Measurements from ENCODE around the gene PPTC7. TPM values are rescaled to one million over a fixed set of nuclear protein-coding genes. Genes with fewer than 3 reads are reported as not detected.
A peak's percentile ranks its signal among the peaks of the same experiment; 100 is the strongest.
"Not testable (repeated sequence)": the region's sequence is repeated elsewhere in the genome, so short reads cannot be mapped to it uniquely, and the experiment has no call there.

PPTC7 gene
- total RNA-seq, 1 donor from 2014 or later: 21.3 TPM

DNA sequence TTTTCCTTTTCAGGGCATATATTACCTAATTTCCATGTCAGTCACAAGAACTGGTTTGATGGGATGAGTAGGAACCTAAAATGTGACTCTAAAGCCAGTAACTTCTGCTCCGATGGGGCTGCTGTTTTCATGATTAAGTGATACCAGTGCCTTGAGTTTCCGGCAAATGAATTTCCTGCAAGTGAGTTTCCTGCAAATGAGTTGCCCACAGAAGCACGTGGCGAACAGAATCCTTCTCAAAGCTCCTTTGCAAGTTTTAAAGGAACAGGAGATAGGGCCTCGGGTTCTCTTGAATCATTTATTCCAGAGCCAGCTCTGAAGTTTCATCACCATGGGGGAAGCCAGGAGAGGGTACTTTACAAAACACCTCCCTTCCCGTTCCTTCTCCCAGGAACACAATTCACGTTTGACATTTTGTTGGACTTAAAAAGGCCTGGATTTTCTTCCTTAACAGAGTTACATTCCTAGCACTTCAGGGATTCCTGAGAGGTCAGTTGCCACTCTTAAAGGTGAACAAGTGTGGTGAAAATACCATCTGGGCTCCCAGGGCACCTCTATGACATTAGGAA, 2.2 kb upstream of the PPTC7 start:
- peak; percentile 79 for DNase-seq (ENCODE audit: low read depth)

DNA sequence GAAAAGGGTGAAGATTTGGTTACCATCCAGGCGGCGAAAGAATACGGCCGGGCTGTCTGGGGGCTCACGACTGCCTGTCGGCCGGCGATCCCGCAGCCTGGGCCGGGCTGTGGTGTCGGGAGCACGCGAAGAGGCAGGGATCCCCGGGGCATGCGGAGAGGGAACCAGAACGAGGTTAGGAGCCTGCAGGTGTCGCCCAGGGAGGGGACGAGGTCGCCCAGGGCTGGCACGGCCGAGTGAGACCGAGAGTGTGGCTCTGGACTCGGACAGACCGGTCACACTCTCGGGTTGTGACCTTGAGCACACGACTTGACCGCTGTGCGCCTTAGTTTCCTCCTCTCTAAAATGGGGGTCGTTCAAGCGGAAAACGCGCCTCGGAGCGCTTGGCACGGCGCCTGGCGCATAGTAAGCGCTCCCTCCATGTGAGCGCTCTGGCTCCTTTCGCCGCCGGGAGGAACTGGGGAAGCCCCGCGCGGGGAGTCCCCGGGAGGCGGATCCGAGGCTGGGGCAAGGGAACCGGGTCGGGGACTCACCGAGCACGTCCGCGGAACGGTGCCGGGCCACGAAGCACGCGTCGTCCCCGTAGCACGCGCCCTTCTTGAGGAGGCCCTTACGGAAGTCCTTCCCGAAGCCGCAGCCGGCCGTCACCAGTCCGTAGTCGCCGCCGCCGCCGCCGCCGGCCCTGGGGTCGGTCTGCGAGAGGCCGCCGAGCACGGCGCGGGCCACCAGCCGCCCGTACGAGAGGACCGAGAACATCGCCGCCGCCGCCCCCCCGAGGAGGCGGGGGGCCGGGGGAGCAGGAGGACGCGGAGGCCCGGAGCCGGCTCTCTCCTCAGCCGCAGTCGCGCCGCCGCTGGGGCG, 612 bp downstream of the PPTC7 start:
- DNase-seq (ENCODE audit: low read depth): peak; percentile 44

DNA sequence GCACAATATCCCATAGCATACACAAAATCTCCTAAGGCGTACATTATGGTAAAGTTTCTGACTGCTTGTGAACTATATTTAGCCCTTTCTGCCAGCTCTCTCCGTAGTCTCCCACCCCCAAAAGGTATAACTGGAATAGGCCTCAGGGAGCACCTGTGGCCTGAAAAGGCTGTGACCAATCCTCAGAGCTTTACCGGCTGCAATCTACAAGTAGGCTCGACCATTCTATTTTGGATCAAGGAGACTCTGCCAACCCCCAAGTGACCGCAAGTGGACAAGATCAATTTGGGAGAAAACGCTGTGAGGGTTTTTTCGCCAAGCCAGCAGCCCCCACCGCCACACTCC, 1.2 kb downstream of the PPTC7 start:
- DNase-seq (ENCODE audit: low read depth): no peak

DNA sequence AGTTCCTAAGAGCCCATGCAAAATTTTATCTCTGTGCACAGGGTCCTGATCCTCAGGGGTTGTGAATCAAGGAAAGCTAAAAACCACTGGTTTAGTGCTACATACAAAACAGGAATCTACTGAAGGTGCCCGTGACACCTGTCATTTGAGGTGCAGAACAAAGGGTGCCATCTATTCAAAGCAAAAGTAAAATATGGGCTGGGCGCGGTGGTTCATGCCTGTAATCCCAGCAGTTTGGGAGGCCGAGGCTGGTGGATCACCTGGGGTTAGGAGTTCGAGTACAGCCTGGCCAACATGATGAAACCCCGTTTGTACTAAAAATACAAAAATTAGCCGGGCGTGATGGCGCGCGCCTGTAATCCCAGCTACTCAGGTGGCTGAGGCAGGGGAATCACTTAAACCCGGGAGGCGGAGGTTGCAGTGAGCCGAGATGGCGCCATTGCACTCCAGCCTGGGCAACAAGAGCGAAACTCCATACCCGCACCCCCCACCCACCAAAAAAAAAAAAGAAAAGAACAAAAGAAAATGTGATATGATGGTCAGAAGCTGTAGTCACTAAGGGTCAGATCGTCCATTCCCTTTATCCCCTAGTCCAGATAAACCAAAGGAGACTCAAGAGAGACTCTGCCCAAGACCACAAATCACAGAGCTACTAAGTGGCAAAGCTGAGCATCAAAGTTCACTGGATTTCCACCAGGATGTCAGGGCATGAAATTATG, 3.4 kb downstream of the PPTC7 start:
- DNase-seq (ENCODE audit: low read depth): no peak

DNA sequence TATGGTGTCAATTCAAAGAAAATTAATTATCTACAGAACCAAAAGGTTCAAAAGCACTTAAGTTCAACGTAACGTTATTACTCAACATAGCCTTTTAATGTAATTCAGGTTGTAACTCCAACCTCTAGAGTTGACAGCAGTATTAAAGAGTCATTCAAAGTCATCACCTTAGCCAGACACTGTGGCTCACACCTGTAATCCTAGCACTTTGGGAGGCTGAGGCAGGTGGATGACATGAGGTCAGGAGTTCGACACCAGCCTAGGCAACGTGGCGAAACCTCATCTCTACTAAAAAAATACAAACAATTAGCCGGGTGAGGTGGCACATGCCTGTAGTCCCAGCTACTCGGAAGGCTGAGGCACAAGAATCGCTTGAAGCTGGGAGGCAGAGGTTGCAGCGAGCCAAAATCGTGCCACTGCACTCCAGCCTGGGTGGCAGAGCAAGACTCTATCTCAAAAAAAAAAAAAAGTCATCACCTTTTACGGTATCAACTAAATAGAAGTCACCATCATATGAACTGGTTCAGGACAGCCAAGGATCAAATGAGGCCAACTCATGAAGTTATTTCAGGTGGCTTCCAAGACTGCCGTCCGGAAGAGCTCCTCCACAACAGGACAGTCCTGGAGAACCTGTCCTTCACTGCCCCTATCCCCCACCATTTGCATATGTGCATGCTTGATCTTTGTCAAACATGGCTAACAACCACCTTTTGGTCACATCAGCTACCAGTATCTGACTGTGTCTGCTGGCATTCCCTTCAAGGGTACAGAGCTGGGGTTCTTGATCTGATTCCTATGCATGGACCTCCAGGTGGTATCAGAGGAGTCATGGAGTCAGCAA, 4.2 kb downstream of the PPTC7 start:
- DNase-seq (ENCODE audit: low read depth): peak; percentile 85

DNA sequence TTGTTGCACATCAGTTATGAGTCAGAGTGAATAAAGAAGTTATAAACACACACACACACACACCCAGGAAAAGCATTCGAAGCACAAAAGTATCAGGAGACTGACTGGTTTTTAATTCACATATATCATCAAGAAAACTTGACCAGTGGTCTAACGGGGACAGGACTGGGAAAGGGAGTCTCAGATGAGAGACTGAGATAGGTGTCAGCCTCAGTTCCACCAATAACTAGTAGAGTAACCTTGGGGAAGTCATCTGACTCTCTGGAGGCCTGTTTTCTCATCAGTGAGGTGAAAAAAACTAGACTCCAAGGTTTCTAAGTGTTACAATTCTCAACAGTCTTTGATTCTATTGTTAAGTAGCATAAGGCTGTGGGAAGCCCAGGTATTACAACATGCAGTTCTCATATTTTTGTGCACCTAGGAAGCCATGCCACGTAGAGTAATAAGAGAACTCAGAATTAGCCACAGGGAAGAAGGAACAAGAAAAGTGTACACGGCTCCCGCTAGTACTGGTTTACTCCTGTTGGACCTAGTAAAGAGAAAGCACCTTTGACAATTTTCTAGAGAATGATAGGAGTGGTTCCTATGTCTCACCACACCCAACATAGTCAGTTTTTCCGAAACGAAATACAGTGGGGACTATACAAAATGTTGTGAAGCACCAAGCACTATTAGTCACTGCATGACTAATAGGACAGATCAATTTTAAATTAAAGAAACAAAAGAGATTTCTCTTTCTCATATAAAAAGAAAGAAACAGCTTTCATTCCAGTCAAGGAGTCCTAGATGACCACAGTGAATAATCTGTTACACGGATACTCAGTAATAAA, 5.0 kb downstream of the PPTC7 start:
- DNase-seq (ENCODE audit: low read depth): peak; percentile 88

DNA sequence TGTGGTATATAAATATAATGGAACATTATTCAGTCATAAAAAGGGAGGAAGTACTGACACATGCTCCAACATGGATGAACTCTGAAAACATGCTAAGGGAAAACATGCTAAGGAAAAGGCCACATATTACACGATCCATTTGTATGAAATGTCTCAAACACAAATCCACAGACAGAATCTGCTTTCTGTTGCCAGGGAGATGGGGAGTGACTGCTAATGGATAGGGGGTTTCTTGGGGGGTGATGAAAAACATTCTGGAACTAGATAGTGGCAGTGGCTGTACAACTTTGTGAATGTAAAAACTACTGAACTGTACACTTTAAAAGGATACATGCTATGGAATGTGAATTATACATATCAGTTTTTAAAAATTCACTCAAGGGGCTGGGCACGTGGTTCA, 6.6 kb downstream of the PPTC7 start:
- no peak for DNase-seq (ENCODE audit: low read depth)

DNA sequence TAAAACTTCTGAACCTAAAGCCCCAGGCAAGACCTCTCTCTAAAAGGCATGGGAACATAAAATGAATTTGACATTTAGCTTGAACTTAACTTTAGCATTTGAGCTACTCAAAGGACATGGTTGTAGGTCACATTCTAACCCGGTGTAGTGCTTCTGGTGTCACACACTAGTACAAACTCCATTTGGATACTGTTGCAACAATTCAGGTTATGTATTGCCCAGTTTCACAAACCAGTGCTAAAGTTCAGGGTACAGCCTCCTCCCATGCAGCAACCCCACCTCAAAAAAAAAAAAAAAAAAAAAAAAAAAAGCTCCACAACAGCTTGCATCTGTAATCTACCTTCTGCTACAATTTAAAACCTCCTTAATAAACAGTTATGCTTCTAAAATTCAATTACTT, 7.8 kb downstream of the PPTC7 start:
- DNase-seq (ENCODE audit: low read depth): peak; percentile 72

DNA sequence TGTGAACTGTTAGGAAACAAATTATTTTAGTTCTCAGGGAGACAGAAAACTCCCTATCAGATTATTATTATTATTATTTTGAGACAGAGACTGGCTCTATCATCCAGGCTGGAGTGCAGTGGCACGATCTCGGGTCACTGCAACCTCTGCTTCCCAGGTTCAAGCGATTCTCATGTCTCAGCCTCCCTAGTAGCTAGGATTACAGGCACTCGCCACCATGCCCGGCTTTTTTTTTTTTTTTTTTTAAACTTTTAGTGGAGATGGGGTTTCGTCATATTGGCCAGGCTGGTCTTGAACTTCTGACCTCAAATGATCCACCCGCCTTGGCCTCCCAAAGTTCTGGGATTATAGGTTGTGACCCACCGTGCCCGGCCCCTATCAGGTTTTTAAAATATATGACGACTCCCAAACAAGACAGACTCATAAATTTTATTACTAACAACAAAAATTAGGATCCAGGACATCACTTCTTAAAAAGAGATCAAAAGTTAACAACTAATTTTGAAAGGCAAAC, 8.3 kb downstream of the PPTC7 start:
- not testable (repeated sequence) for DNase-seq (ENCODE audit: low read depth)

DNA sequence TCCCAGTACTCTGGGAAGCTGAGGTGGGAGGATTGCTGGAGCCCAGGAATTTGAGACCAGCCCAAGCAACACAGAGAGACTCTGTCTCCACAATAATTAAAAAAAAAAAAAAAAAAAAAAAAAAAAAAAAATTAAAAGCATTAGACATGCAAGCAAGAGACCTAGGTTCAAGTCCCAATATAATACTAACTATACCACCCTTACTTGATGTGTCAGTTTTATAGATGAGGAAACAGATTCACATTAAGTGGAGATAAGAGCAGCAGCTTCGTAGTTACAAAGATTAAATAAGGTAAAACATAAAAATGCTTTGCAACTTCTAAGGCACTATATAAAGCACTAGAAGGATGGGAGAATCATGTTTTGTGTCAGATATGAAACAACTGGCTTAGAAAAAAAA, 9.1 kb downstream of the PPTC7 start:
- DNase-seq (ENCODE audit: low read depth): no peak

DNA sequence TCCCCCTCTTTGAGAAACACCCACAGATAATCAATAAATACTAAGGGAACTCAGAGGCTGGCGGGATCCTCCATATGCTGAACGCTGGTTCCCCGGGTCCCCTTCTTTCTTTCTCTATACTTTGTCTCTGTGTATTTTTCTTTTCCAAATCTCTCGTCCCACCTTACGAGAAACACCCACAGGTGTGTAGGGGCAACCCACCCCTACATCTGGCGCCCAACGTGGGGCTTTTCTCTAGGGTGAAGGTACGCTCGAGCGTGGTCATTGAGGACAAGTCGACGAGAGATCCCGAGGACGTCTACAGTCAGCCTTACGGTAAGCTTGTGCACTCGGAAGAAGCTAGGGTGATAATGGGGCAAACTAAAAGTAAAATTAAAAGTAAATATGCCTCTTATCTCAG, 12.3 kb downstream of the PPTC7 start:
- DNase-seq (ENCODE audit: low read depth): not testable (repeated sequence)

DNA sequence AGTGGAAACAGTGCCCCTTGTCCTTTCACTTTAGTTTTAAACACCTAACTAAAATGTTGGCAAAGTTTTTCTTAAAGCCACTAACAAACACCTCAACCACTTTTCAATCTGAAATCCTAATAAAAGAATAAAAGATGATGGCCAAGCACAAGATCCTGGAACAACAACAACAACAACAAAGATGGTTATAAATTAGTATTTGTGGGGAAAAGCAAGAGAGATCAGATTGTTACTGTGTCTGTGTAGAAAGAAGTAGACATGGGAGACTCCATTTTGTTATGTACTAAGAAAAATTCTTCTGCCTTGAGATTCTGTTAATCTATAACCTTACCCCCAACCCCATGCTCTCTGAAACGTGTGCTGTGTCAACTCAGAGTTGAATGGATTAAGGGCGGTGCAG, 13.3 kb downstream of the PPTC7 start:
- DNase-seq (ENCODE audit: low read depth): not testable (repeated sequence)

DNA sequence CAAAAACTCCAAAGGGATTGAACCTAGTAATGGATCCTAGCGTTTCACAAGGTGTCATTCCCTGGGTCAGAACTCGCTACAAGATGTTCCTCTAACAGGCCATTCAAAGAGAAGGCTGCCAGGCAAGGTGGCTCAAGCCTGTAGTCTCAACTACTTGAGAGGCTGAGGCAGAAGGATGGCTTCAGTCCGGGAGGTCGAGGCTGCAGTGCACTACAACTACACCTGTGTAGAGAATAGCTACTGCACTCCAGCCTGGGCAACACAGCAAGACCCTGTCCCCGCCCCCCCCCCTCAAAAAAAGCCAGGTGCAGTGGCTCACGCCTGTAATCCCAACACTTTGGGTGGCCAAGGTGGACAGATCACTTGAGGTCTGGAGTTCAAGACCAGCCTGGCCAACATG, 14.4 kb downstream of the PPTC7 start:
- no peak for DNase-seq (ENCODE audit: low read depth)

DNA sequence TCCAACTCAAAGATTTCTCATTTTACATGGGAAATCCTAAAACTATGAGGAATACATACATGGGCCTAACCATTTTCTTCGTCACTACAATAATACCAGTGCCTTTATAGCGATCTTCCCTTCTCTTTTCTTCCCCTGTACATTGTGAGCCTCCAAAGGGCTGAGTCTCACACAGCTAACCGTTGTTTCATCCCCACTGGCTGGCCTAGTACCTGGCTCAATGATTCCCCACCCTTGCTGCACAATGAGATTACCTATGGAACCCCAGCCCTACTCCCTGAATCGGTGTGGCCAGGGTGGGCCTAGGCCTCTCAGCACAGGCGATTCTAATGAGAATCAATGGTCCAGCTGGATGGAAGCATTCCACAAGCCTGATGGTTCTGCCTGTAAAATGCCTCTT, 16.1 kb downstream of the PPTC7 start:
- DNase-seq (ENCODE audit: low read depth): no peak

DNA sequence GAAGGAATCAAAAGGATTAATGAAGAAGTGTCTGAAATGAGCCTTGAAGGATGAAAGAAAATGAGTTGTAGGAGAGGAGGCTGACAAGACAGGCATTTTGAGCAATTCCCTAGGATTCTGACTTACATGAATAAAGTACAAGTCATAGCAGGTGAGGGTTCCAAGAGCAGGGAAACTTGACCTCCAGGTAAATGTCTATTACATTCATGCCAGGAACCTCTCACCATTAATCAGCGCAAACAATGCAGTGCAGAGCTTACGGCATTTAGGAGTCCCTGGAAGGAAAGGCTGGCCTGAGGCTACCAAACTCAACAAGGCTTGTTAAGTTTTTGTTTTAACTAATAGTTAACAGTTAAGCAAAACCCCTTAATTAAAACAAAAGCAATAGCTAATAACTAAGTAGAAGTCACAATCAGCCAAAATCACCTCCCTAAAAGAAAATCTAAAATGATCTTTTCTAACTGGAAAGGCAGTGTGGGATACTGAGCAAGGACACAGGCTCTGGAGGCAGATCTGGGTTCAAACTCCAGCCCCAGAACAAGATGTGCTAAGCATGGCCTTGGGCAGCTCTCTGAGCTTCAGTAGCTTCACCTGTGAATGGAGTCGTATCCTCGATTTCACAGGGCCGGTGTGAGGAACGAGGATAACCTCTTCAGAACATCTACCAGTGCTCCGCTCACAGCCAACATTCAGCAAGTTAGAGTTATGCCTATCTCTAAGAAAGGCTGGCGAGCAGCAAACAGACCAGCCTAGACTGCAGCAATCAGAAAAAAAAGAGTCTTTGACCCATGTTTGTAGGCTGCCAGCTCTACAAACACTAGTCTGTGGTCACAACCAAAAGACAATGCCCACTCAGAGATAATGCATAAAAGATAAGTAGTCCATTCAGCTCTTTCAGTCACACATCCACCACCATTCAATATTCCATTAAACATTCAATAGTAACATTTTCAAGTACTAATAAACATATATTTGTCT, 16.9 kb downstream of the PPTC7 start:
- peak; percentile 88 for DNase-seq (ENCODE audit: low read depth)

DNA sequence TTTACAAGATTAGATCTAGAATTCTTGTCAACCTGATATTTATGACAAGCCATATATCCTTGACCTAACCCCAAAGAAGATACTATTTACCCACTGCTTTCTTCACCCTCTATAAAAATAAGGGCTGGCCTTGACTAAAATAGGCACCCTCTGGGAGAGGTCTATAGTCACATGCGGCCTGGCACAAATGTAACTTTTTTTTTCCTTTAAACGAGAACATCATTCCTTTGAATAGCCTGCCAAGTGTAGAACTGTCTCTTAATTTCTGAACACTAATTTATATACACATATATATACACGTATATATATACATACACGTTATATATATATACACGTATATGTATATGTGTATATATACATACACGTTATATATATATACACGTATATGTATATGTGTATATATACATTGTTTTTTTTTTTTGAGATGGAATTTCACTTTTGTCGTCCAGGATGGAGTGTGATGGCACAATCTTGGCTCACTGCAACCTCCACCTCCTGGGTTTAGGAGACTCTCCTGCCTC, 18.6 kb downstream of the PPTC7 start:
- no peak for DNase-seq (ENCODE audit: low read depth)

DNA sequence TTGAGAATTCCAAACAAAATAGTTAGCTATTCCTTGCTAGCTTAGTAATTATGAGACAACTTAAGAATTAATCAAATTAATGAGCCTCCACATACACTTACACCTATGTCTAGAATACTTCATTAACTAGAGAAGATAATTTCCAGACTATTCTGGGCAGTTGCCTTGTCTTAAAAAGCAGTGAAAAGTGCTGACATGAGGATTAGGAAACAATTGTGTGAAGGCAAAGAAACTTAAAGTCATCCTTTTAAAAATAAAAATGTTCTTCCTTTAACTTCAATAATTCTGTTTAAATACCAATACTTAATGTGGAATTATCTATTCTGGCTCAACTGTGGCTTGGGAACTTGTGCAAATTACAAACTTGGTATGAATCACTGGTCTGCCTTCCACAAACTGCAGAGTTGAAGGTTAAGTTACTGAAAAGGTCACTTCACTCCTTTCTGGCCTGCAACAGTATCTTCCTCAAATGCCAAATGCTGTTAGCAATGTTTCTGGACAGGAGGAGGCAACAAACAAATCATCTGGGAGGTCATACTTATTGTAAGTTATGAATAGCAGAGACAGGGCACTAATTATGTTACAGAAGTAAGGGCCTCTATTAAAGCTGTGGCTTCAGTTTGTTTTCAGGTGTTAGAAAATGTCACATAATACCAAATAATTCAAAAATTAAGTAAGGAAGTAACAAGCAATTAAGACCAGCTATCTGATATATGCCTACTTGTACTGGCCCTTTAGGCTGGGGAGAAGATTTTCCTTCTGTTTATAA, 19.2 kb downstream of the PPTC7 start:
- peak; percentile 58 for DNase-seq (ENCODE audit: low read depth)

DNA sequence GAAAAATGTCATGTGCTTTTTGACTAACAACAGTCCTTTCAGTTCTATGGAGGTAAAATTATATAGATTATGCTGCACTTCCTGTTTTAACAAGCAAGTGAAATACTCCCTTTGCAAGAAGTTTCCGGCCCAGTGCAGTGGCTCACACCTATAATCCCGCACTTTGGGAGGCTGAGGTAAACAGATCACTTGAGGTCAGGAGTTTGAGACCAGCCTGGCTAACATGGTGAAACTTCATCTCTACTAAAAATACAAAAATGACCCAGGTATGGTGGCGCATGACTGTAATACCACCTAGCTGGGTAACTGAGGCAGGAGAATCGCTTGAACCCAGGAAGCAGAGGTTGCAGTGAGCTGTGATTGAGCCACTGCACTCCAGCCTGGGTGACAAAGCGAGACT, 20.7 kb downstream of the PPTC7 start:
- not testable (repeated sequence) for DNase-seq (ENCODE audit: low read depth)

Data from renal cortical epithelial cell (primary cell).